Bronchial epithelial cell (primary cell): Measurements from ENCODE around the gene E2F1. TPM values are rescaled to one million over a fixed set of nuclear protein-coding genes. Genes with fewer than 3 reads are reported as not detected.

Experiments
- DNase-seq: peaks from one replicate; pipeline ENCODE4 v3.0.0-alpha.2; 2010; ENCODE audit warnings: low read depth
- FAIRE-seq: peaks from 2 replicates; lab custom pipeline; 2011; peaks lifted over from hg19 to GRCh38; lab: Jason Lieb, UNC
- H3K27me3 ChIP-seq: 2 replicates; pipeline ENCODE4 v1.5.1; 2011; ENCODE audit warnings: low read length; ENCODE audit not compliant: control insufficient read depth, insufficient read depth
- H3K36me3 ChIP-seq: 2 replicates; pipeline ENCODE4 v1.5.1; 2011; ENCODE audit warnings: low read length; ENCODE audit not compliant: control insufficient read depth, insufficient read depth
- H3K4me3 ChIP-seq: 2 replicates; pipeline ENCODE4 v1.5.1; 2011; ENCODE audit warnings: mild to moderate bottlenecking, low read depth, low read length, control low read depth
- CTCF ChIP-seq: IDR thresholded peaks from 2 replicates; pipeline ENCODE4 v1.5.1; 2011; ENCODE audit warnings: mild to moderate bottlenecking, moderate library complexity, low read length, control low read depth, inconsistent platforms; ENCODE audit not compliant: insufficient read depth, severe bottlenecking
- total RNA-seq: library from RNA; depleted of rRNA; stranded (reverse); fragments of >200 nt; gene quantifications from 2 replicates; pipeline ENCODE4 v1.2.1, GENCODE V29; 2014

Gene E2F1
- total RNA-seq, 1 donor from 2014 or later, result 0.26 TPM

- Histone ChIP-seq H3K36me3 (no peaks in the 10 kb centered on the region), H3K27me3 (no peaks in the 10 kb centered on the region), H3K4me3 (no peak overlapping the region)
- TF ChIP-seq CTCF, result no peak
- no peak for DNase-seq
- no peak for FAIRE-seq
These were observed 790 bp upstream of the E2F1 start for GRCh38 chr20:33686984-33687366.

- TF ChIP-seq CTCF, result no peak
- no peaks in the 10 kb centered on the region for H3K36me3 ChIP-seq
- H3K4me3 ChIP-seq, result peak overlapping the region; percentile 34
- FAIRE-seq (no peak), DNase-seq (peak; percentile 8)
- no peaks in the 10 kb centered on the region for H3K27me3 ChIP-seq
These were observed 671 bp downstream of the E2F1 start for GRCh38 chr20:33685328-33686099.

- DNase-seq (no peak), FAIRE-seq (no peak)
- Histone ChIP-seq H3K27me3 (no peaks in the 10 kb centered on the region), H3K36me3 (no peaks in the 10 kb centered on the region), H3K4me3 (no peak overlapping the region)
- no peak for TF ChIP-seq CTCF
These were observed 1.5 kb downstream of the E2F1 start for GRCh38 chr20:33684533-33685327.

GRCh38 chr20:33681728-33682353 is 4.3 kb downstream of the E2F1 start:
- DNase-seq (no peak), FAIRE-seq (no peak)
- no peaks in the 10 kb centered on the region for H3K36me3 ChIP-seq
- TF ChIP-seq CTCF, result no peak
- no peak overlapping the region for H3K4me3 ChIP-seq
- H3K27me3 ChIP-seq, result no peaks in the 10 kb centered on the region

- no peak overlapping the region for H3K4me3 ChIP-seq
- FAIRE-seq, result no peak
- TF ChIP-seq CTCF, result no peak
- no peak for DNase-seq
- H3K27me3 ChIP-seq, result no peaks in the 10 kb centered on the region
- H3K36me3 ChIP-seq, result no peaks in the 10 kb centered on the region
These were observed 4.9 kb downstream of the E2F1 start for GRCh38 chr20:33681288-33681687.
